ENCODE results near the gene FAHD2B. TPM values are rescaled to one million over a fixed set of nuclear protein-coding genes. Genes with fewer than 3 reads are reported as not detected.
A peak's percentile ranks its signal among the peaks of the same experiment; 100 is the strongest.
"Not testable (repeated sequence)": the region's sequence is repeated elsewhere in the genome, so short reads cannot be mapped to it uniquely, and the experiment has no call there.

FAHD2B gene
- total RNA-seq, 1 experiment from 2014 or later, result 25.3 TPM

GRCh38 chr2:97082206-97082605 lies 12.5 kb downstream of the FAHD2B start:
- not testable (repeated sequence) for H3K9ac ChIP-seq (ENCODE audit: low read length)

DNA sequence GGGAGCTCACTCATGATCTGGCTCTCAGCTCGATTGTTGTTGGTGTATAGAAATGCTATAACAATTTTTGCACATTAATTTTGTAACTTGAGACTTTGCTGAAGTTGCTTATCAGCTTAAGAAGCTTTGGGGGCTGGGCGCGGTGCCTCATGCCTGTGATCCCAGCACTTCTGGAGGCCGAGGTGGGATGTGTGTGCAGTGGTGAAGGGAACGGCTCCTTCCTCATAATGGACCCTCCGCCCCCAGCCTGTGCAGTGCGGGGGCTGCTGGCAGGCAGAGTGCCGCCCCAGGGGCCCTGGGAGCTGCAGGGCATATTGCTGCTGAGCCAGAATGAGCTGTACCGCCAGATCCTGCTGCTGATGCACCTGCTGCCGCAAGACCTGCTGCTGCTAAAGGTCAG lies 13.8 kb downstream of the FAHD2B start:
- H3K4me3 ChIP-seq (replicated peaks in 1 of 2; ENCODE audit: low read depth in 1 of 2, low read length in 2 of 2); H3K79me2 ChIP-seq (ENCODE audit: insufficient read depth, low read length); RAD21 ChIA-PET (ENCODE audit: low non-redundant PET in 1 of 2, low total read pairs in 2 of 2, uncharacterized antibody in 2 of 2, unreplicated experiment in 2 of 2); DNase-seq (ENCODE audit: low read depth, low spot score); H3K4me2 ChIP-seq (ENCODE audit: low read length); H3K27ac ChIP-seq (ENCODE audit: low read depth, low read length); H3K9me2 ChIP-seq (ENCODE audit: insufficient read depth); intact Hi-C loops (cut with micrococcal nuclease); H3K27me3 ChIP-seq (ENCODE audit: insufficient read depth, low read length); CTCF ChIA-PET; H4K20me1 ChIP-seq (ENCODE audit: insufficient read depth); H2AFZ ChIP-seq (ENCODE audit: low read depth, low read length, poor library complexity, severe bottlenecking); BruUV-seq (replicated peaks); H3K9me3 ChIP-seq (ENCODE audit: control insufficient read depth in 1 of 2, insufficient read depth in 1 of 2, low read depth in 1 of 2, low read length in 2 of 2); H3K36me3 ChIP-seq (ENCODE audit: control insufficient read depth in 1 of 2, insufficient read depth in 2 of 2, low read length in 2 of 2); H3K4me1 ChIP-seq (ENCODE audit: control insufficient read depth in 1 of 2, insufficient read depth in 2 of 2, low read length in 2 of 2); H3K9ac ChIP-seq (ENCODE audit: low read length); POLR2A ChIA-PET; ATAC-seq: not testable (repeated sequence)

More at GRCh38 chr2:97082206-97082605, 12.5 kb downstream of the FAHD2B start:
- H3K4me2 ChIP-seq (ENCODE audit: low read length); H3K79me2 ChIP-seq (ENCODE audit: insufficient read depth, low read length); H3K9me2 ChIP-seq (ENCODE audit: insufficient read depth); H3K4me3 ChIP-seq (replicated peaks in 1 of 2; ENCODE audit: low read depth in 1 of 2, low read length in 2 of 2); H3K36me3 ChIP-seq (ENCODE audit: control insufficient read depth in 1 of 2, insufficient read depth in 2 of 2, low read length in 2 of 2); H2AFZ ChIP-seq (ENCODE audit: low read depth, low read length, poor library complexity, severe bottlenecking); RAD21 ChIA-PET (ENCODE audit: low non-redundant PET in 1 of 2, low total read pairs in 2 of 2, uncharacterized antibody in 2 of 2, unreplicated experiment in 2 of 2); CTCF ChIA-PET; H3K9me3 ChIP-seq (ENCODE audit: control insufficient read depth in 1 of 2, insufficient read depth in 1 of 2, low read depth in 1 of 2, low read length in 2 of 2); intact Hi-C loops (cut with micrococcal nuclease); H3K27me3 ChIP-seq (ENCODE audit: insufficient read depth, low read length); H3K4me1 ChIP-seq (ENCODE audit: control insufficient read depth in 1 of 2, insufficient read depth in 2 of 2, low read length in 2 of 2); H4K20me1 ChIP-seq (ENCODE audit: insufficient read depth); POLR2A ChIA-PET; BruUV-seq (replicated peaks); DNase-seq (ENCODE audit: low read depth, low spot score); ATAC-seq; H3K27ac ChIP-seq (ENCODE audit: low read depth, low read length): not testable (repeated sequence)
- TF ChIP-seq RAD21 (IDR thresholded peaks at IDR 0.05; ENCODE audit: low read depth), result 0 out of 2 replicates have a peak, but pooled peaks have one; percentile 11

DNA sequence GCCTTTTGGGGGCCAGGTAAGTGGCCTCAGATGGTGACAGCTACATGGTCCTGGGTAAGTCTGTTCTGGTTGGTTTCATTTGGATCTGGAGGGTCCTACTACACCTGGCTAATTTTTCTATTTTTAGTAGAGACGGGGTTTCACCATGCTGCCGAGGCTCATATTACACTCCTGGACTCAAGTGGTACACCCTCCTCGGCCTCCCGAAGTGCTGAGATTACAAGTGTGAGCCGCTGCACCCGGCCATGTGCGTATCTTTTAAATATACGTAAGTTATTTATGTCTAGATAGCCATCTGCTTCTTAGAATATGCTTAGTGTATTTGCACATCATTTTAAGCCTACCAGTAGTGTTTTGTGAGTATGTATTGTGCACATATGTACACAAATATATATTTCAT lies 17.5 kb downstream of the FAHD2B start:
- DNase-seq (ENCODE audit: low read depth, low spot score); H4K20me1 ChIP-seq (ENCODE audit: insufficient read depth); BruUV-seq (replicated peaks); CTCF ChIA-PET; H3K4me1 ChIP-seq (ENCODE audit: control insufficient read depth in 1 of 2, insufficient read depth in 2 of 2, low read length in 2 of 2); H3K9me3 ChIP-seq (ENCODE audit: control insufficient read depth in 1 of 2, insufficient read depth in 1 of 2, low read depth in 1 of 2, low read length in 2 of 2); RAD21 ChIA-PET (ENCODE audit: low non-redundant PET in 1 of 2, low total read pairs in 2 of 2, uncharacterized antibody in 2 of 2, unreplicated experiment in 2 of 2); H3K4me3 ChIP-seq (replicated peaks in 1 of 2; ENCODE audit: low read depth in 1 of 2, low read length in 2 of 2); H3K36me3 ChIP-seq (ENCODE audit: control insufficient read depth in 1 of 2, insufficient read depth in 2 of 2, low read length in 2 of 2); H3K4me2 ChIP-seq (ENCODE audit: low read length); H3K79me2 ChIP-seq (ENCODE audit: insufficient read depth, low read length); H3K27ac ChIP-seq (ENCODE audit: low read depth, low read length); H3K27me3 ChIP-seq (ENCODE audit: insufficient read depth, low read length); H2AFZ ChIP-seq (ENCODE audit: low read depth, low read length, poor library complexity, severe bottlenecking); intact Hi-C loops (cut with micrococcal nuclease); ATAC-seq; POLR2A ChIA-PET; H3K9me2 ChIP-seq (ENCODE audit: insufficient read depth); H3K9ac ChIP-seq (ENCODE audit: low read length): not testable (repeated sequence)

GRCh38 chr2:97070915-97071314 lies 23.8 kb downstream of the FAHD2B start:
- RAD21 ChIA-PET (ENCODE audit: low non-redundant PET in 1 of 2, low total read pairs in 2 of 2, uncharacterized antibody in 2 of 2, unreplicated experiment in 2 of 2); DNase-seq (ENCODE audit: low read depth, low spot score); ATAC-seq; CTCF ChIA-PET; H3K9me3 ChIP-seq (ENCODE audit: control insufficient read depth in 1 of 2, insufficient read depth in 1 of 2, low read depth in 1 of 2, low read length in 2 of 2); H3K79me2 ChIP-seq (ENCODE audit: insufficient read depth, low read length); H3K4me2 ChIP-seq (ENCODE audit: low read length); H3K4me1 ChIP-seq (ENCODE audit: control insufficient read depth in 1 of 2, insufficient read depth in 2 of 2, low read length in 2 of 2); H3K36me3 ChIP-seq (ENCODE audit: control insufficient read depth in 1 of 2, insufficient read depth in 2 of 2, low read length in 2 of 2); H3K4me3 ChIP-seq (replicated peaks in 1 of 2; ENCODE audit: low read depth in 1 of 2, low read length in 2 of 2); H2AFZ ChIP-seq (ENCODE audit: low read depth, low read length, poor library complexity, severe bottlenecking); intact Hi-C loops (cut with micrococcal nuclease); H3K9ac ChIP-seq (ENCODE audit: low read length); H3K27ac ChIP-seq (ENCODE audit: low read depth, low read length); POLR2A ChIA-PET; H3K9me2 ChIP-seq (ENCODE audit: insufficient read depth); H4K20me1 ChIP-seq (ENCODE audit: insufficient read depth); BruUV-seq (replicated peaks): not testable (repeated sequence)
- H3K27me3 ChIP-seq (ENCODE audit: insufficient read depth, low read length), result peaks cover 10% of the 10 kb centered on the region; the same call in 1 of the 2 replicates
